Muscle layer of colon (tissue), 2 donors: ENCODE data around the gene FAHD2B.
"Not testable (repeated sequence)": the region's sequence is repeated elsewhere in the genome, so short reads cannot be mapped to it uniquely, and the experiment has no call there.

Source experiments
- H3K27ac ChIP-seq: one replicate; pipeline ENCODE4 v1.7.0; 2013; ENCODE audit warnings: low read depth, mild to moderate bottlenecking, low read length, moderate library complexity
- H3K27me3 ChIP-seq, 2 donors: one replicate each; pipeline ENCODE4 v1.7.0; 2013; ENCODE audit warnings: low read length in 2 of 2, mild to moderate bottlenecking in 2 of 2; ENCODE audit not compliant: insufficient read depth in 2 of 2, control insufficient read depth in 1 of 2
- H3K36me3 ChIP-seq: one replicate; pipeline ENCODE4 v1.7.0; 2013; ENCODE audit warnings: mild to moderate bottlenecking, low read length; ENCODE audit not compliant: insufficient read depth
- H3K4me1 ChIP-seq: one replicate; pipeline ENCODE4 v1.7.0; 2013; ENCODE audit warnings: mild to moderate bottlenecking, low read length; ENCODE audit not compliant: insufficient read depth
- H3K4me3 ChIP-seq, 2 donors: one replicate each; pipeline ENCODE4 v1.7.0; 2013; ENCODE audit warnings: low read length in 2 of 2, low read depth in 1 of 2, mild to moderate bottlenecking in 1 of 2, moderate library complexity in 1 of 2
- H3K9ac ChIP-seq: one replicate; pipeline ENCODE4 v1.7.0; 2013; ENCODE audit warnings: low read length
- H3K9me3 ChIP-seq: one replicate; pipeline ENCODE4 v1.7.0; 2013; ENCODE audit warnings: mild to moderate bottlenecking, low read length
- donor health status: abdominal sarcoma.
- donor health status: Adenocarcinoma of cecum.

Gene FAHD2B

GRCh38 chr2:97093983-97094771 is 505 bp downstream of the FAHD2B start:
- H3K4me1 ChIP-seq, H3K36me3 ChIP-seq, H3K9me3 ChIP-seq, H3K9ac ChIP-seq, H3K27ac ChIP-seq, H3K4me3 ChIP-seq, H3K27me3 ChIP-seq: not testable (repeated sequence)

GRCh38 chr2:97092946-97093345 is 1.7 kb downstream of the FAHD2B start:
- not testable (repeated sequence) for H3K27me3 ChIP-seq, H3K9me3 ChIP-seq, H3K36me3 ChIP-seq, H3K4me3 ChIP-seq, H3K9ac ChIP-seq, H3K27ac ChIP-seq, H3K4me1 ChIP-seq

- not testable (repeated sequence) for H3K4me3 ChIP-seq, H3K27ac ChIP-seq, H3K27me3 ChIP-seq, H3K4me1 ChIP-seq, H3K36me3 ChIP-seq, H3K9me3 ChIP-seq, H3K9ac ChIP-seq
Observed at GRCh38 chr2:97088706-97089105, 6.0 kb downstream of the FAHD2B start.

GRCh38 chr2:97085093-97085492 is 9.6 kb downstream of the FAHD2B start:
- not testable (repeated sequence) for H3K36me3 ChIP-seq, H3K4me3 ChIP-seq, H3K27me3 ChIP-seq, H3K9me3 ChIP-seq, H3K9ac ChIP-seq, H3K27ac ChIP-seq, H3K4me1 ChIP-seq

- H3K4me3 ChIP-seq = not testable (repeated sequence)
Observed at GRCh38 chr2:97083516-97083915, 11.2 kb downstream of the FAHD2B start.

GRCh38 chr2:97082206-97082605 is 12.5 kb downstream of the FAHD2B start:
- H3K9ac ChIP-seq, H3K27ac ChIP-seq, H3K27me3 ChIP-seq, H3K4me1 ChIP-seq, H3K4me3 ChIP-seq, H3K9me3 ChIP-seq, H3K36me3 ChIP-seq: not testable (repeated sequence)

More at GRCh38 chr2:97083516-97083915, 11.2 kb downstream of the FAHD2B start:
- not testable (repeated sequence) for H3K4me1 ChIP-seq, H3K27ac ChIP-seq, H3K36me3 ChIP-seq, H3K9ac ChIP-seq, H3K27me3 ChIP-seq, H3K9me3 ChIP-seq

GRCh38 chr2:97080855-97081254 is 13.8 kb downstream of the FAHD2B start:
- H3K27ac ChIP-seq, H3K27me3 ChIP-seq, H3K4me3 ChIP-seq, H3K9me3 ChIP-seq, H3K9ac ChIP-seq, H3K36me3 ChIP-seq, H3K4me1 ChIP-seq: not testable (repeated sequence)

GRCh38 chr2:97077213-97077612 is 17.5 kb downstream of the FAHD2B start:
- H3K9me3 ChIP-seq, H3K36me3 ChIP-seq, H3K27me3 ChIP-seq, H3K27ac ChIP-seq, H3K4me1 ChIP-seq, H3K9ac ChIP-seq, H3K4me3 ChIP-seq: not testable (repeated sequence)

- H3K4me1 ChIP-seq, H3K27me3 ChIP-seq, H3K4me3 ChIP-seq, H3K9me3 ChIP-seq, H3K27ac ChIP-seq, H3K36me3 ChIP-seq, H3K9ac ChIP-seq: not testable (repeated sequence)
Observed at GRCh38 chr2:97070915-97071314, 23.8 kb downstream of the FAHD2B start.

GRCh38 chr2:97068722-97069121 is 26.0 kb downstream of the FAHD2B start:
- not testable (repeated sequence) for H3K36me3 ChIP-seq, H3K27me3 ChIP-seq, H3K27ac ChIP-seq, H3K9me3 ChIP-seq, H3K4me3 ChIP-seq, H3K4me1 ChIP-seq, H3K9ac ChIP-seq

- no peaks in the 10 kb centered on the region for H3K36me3 ChIP-seq
- no peaks in the 10 kb centered on the region for H3K27me3 ChIP-seq
- H3K9ac ChIP-seq = no peak overlapping the region
- no peaks in the 10 kb centered on the region for H3K9me3 ChIP-seq
- H3K4me1 ChIP-seq = no peaks in the 10 kb centered on the region
- H3K27ac ChIP-seq = no peak overlapping the region
- no peak overlapping the region for H3K4me3 ChIP-seq
Observed at GRCh38 chr2:97068074-97068473, 26.6 kb downstream of the FAHD2B start.

GRCh38 chr2:97067279-97068004 is 27.2 kb downstream of the FAHD2B start:
- no peaks in the 10 kb centered on the region for H3K4me1 ChIP-seq
- H3K4me3 ChIP-seq = no peak overlapping the region
- no peak overlapping the region for H3K27ac ChIP-seq
- no peaks in the 10 kb centered on the region for H3K27me3 ChIP-seq
- no peaks in the 10 kb centered on the region for H3K36me3 ChIP-seq
- H3K9ac ChIP-seq = no peak overlapping the region
- no peaks in the 10 kb centered on the region for H3K9me3 ChIP-seq
